Measurements from ENCODE around the gene SYNGR1. TPM values are rescaled to one million over a fixed set of nuclear protein-coding genes. Genes with fewer than 3 reads are reported as not detected.

SYNGR1 gene
- total RNA-seq, 1 experiment from 2014 or later, result 9.0 TPM

- H3K27me3 ChIP-seq (ENCODE audit: low read length), result no peaks in the 10 kb centered on the region
- H2AFZ ChIP-seq (ENCODE audit: low read length), result peak overlapping the region; percentile 54; the same call in 1 of the 2 replicates
- intact Hi-C loops (cut with micrococcal nuclease), result no loop called here
- no peaks in the 10 kb centered on the region for H3K9me3 ChIP-seq (ENCODE audit: low read length)
- H3K79me2 ChIP-seq (ENCODE audit: low read length), result no peaks in the 10 kb centered on the region
- no peak overlapping the region for H3K27ac ChIP-seq (ENCODE audit: low read length)
- CTCF ChIA-PET, result interaction anchor here (0.5 to 0.9 kb wide), 4 partner anchors 56 to 359 kb away, joined by 3 to 11 read pairs (median 5); partner anchors contain the start of gene TAB1
- H3K9me2 ChIP-seq (replicated peaks; ENCODE audit: low read length), result no peaks in the 10 kb centered on the region
- peak; percentile 62 for DNase-seq
- BruUV-seq (replicated peaks), result no TSS peak
- H3K36me3 ChIP-seq (ENCODE audit: low read depth, low read length), result no peaks in the 10 kb centered on the region; the same call in 1 of the 2 replicates
- TF ChIP-seq EZH2phosphoT487 (IDR thresholded peaks at IDR 0.05; ENCODE audit: borderline replicate concordance, low read length) (no peak), CTCF (conservative IDR thresholded peaks at IDR 0.05; ENCODE audit: low read depth, low read length) (peak; percentile 66), EZH2 (IDR thresholded peaks at IDR 0.05; ENCODE audit: low read length, unreplicated experiment) (no peak)
- H4K20me1 ChIP-seq (ENCODE audit: low read length), result no peaks in the 10 kb centered on the region
- no peaks in the 10 kb centered on the region for H3F3A ChIP-seq (ENCODE audit: low read length, unreplicated experiment)
- POLR2A ChIA-PET (ENCODE audit: unreplicated experiment), result no interaction called here
- peak overlapping the region; percentile 44; the same call in 1 of the 2 replicates for H3K4me2 ChIP-seq (ENCODE audit: low read length)
- ATAC-seq, result peak; percentile 81
- H3K4me1 ChIP-seq (ENCODE audit: insufficient read depth, low read length), result peaks cover 7% of the 10 kb centered on the region; the same call in 1 of the 2 replicates
- no peak overlapping the region for H3K4me3 ChIP-seq (ENCODE audit: low read length)
- H3K9ac ChIP-seq (ENCODE audit: low read length), result no peak overlapping the region
Measured at GRCh38 chr22:39343259-39344045, 6.3 kb upstream of the SYNGR1 start.

DNA sequence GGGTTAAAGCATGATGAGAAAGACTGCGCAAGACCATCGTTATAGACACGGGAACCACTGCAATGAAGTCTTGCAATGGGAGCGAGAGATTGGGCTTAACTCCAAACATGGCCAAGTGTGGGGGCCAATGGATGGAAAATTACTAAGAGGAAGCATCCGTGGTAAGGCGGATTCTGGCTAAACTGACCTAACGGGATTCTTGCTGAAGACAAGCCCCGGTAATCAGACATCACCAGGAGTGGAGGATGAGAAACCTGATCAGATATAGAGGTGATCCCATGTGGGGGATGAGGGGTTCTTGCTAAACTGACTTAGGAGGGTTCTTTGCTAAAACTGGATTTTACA is 5.8 kb upstream of the SYNGR1 start:
- TF ChIP-seq EZH2 (IDR thresholded peaks at IDR 0.05; ENCODE audit: low read length, unreplicated experiment), result no peak
- no peak for TF ChIP-seq CTCF (conservative IDR thresholded peaks at IDR 0.05; ENCODE audit: low read depth, low read length)
- no peak for TF ChIP-seq EZH2phosphoT487 (IDR thresholded peaks at IDR 0.05; ENCODE audit: borderline replicate concordance, low read length)
- Histone ChIP-seq H3F3A (ENCODE audit: low read length, unreplicated experiment) (no peaks in the 10 kb centered on the region), H4K20me1 (ENCODE audit: low read length) (no peaks in the 10 kb centered on the region), H3K9me3 (ENCODE audit: low read length) (no peaks in the 10 kb centered on the region), H3K36me3 (ENCODE audit: low read depth, low read length) (no peaks in the 10 kb centered on the region; the same call in 1 of the 2 replicates), H3K4me3 (ENCODE audit: low read length) (no peak overlapping the region), H3K9ac (ENCODE audit: low read length) (no peak overlapping the region), H3K79me2 (ENCODE audit: low read length) (no peaks in the 10 kb centered on the region), H3K27ac (ENCODE audit: low read length) (no peak overlapping the region), H2AFZ (ENCODE audit: low read length) (peak overlapping the region; percentile 54; the same call in 1 of the 2 replicates), H3K27me3 (ENCODE audit: low read length) (no peaks in the 10 kb centered on the region), H3K9me2 (replicated peaks; ENCODE audit: low read length) (no peaks in the 10 kb centered on the region), H3K4me2 (ENCODE audit: low read length) (peak overlapping the region; percentile 44; the same call in 1 of the 2 replicates), H3K4me1 (ENCODE audit: insufficient read depth, low read length) (peaks cover 7% of the 10 kb centered on the region; the same call in 1 of the 2 replicates)
- DNase-seq, result no peak
- no peak for ATAC-seq
- ChIA-PET POLR2A (ENCODE audit: unreplicated experiment) (no interaction called here), CTCF (interaction anchor here (0.5 to 0.9 kb wide), 3 partner anchors 55 to 359 kb away, joined by 3 to 11 read pairs (median 6); partner anchors contain the start of gene TAB1)
- BruUV-seq (replicated peaks), result no TSS peak
- intact Hi-C loops (cut with micrococcal nuclease), result no loop called here

DNA sequence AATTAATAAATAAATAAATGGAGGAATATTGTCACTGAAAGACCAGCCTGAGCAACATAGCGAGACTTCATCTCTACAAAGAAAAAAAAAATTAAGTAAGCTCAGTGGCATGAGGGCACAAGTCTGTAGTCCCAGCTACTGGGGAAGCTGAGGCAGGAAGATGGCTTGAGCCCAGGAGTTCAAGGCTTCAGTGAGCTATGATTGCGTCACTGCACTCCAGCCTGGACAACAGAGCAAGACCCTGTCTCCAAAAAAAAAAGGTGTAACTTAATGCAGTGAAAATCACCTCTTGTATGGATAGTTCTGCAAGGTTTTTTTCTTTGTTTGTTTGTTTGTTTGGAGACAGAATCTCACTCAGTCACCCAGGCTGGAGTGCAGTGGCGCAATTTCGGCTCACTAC is 4.6 kb upstream of the SYNGR1 start:
- Histone ChIP-seq H3K4me2 (ENCODE audit: low read length) (no peak overlapping the region), H4K20me1 (ENCODE audit: low read length) (no peaks in the 10 kb centered on the region), H3K27me3 (ENCODE audit: low read length) (no peaks in the 10 kb centered on the region), H3K27ac (ENCODE audit: low read length) (no peak overlapping the region), H3K79me2 (ENCODE audit: low read length) (no peaks in the 10 kb centered on the region), H3K4me1 (ENCODE audit: insufficient read depth, low read length) (peaks cover 3% of the 10 kb centered on the region; the same call in 1 of the 2 replicates), H3F3A (ENCODE audit: low read length, unreplicated experiment) (no peaks in the 10 kb centered on the region), H3K9me3 (ENCODE audit: low read length) (no peaks in the 10 kb centered on the region), H3K4me3 (ENCODE audit: low read length) (no peak overlapping the region), H3K9me2 (replicated peaks; ENCODE audit: low read length) (no peaks in the 10 kb centered on the region), H3K36me3 (ENCODE audit: low read depth, low read length) (no peaks in the 10 kb centered on the region; the same call in 1 of the 2 replicates), H3K9ac (ENCODE audit: low read length) (no peak overlapping the region), H2AFZ (ENCODE audit: low read length) (no peak overlapping the region)
- BruUV-seq (replicated peaks), result no TSS peak
- ATAC-seq, result no peak
- ChIA-PET POLR2A (ENCODE audit: unreplicated experiment) (no interaction called here), CTCF (interaction anchor here (0.7 kb wide), 1 partner anchor 66 kb away, joined by 8 read pairs; no protein-coding TSS in a partner anchor)
- TF ChIP-seq EZH2 (IDR thresholded peaks at IDR 0.05; ENCODE audit: low read length, unreplicated experiment), result no peak
- TF ChIP-seq EZH2phosphoT487 (IDR thresholded peaks at IDR 0.05; ENCODE audit: borderline replicate concordance, low read length), result no peak
- no peak for TF ChIP-seq CTCF (conservative IDR thresholded peaks at IDR 0.05; ENCODE audit: low read depth, low read length)
- DNase-seq, result no peak
- intact Hi-C loops (cut with micrococcal nuclease), result no loop called here

Data from PC-3 (cell line).